Superior temporal gyrus (tissue), 1 donor: ENCODE results near the gene PTGR1.
"Not testable (repeated sequence)": the region's sequence is repeated elsewhere in the genome, so short reads cannot be mapped to it uniquely, and the experiment has no call there.

Experiments used
- DNase-seq: peaks from one replicate; pipeline ENCODE4 v3.0.0-alpha.2; 2016; ENCODE audit errors: extremely low spot score

PTGR1 gene

GRCh38 chr9:111613436-111614040 lies 14.1 kb upstream of the PTGR1 start:
- DNase-seq = no peak

- DNase-seq = no peak
Measured at GRCh38 chr9:111610845-111611244, 11.4 kb upstream of the PTGR1 start.

GRCh38 chr9:111610149-111610548 lies 10.7 kb upstream of the PTGR1 start:
- DNase-seq = no peak

- DNase-seq = no peak
Measured at GRCh38 chr9:111605041-111605559, 5.7 kb upstream of the PTGR1 start.

GRCh38 chr9:111604054-111604615 lies 4.7 kb upstream of the PTGR1 start:
- DNase-seq = no peak

GRCh38 chr9:111603041-111603440 lies 3.6 kb upstream of the PTGR1 start:
- no peak for DNase-seq

GRCh38 chr9:111601237-111602018 lies 2.0 kb upstream of the PTGR1 start:
- no peak for DNase-seq

GRCh38 chr9:111599955-111600343 lies 502 bp upstream of the PTGR1 start:
- DNase-seq = no peak

- DNase-seq = peak; percentile 23
Measured at GRCh38 chr9:111598733-111599091, 735 bp downstream of the PTGR1 start.

- DNase-seq = peak; percentile 69
Measured at GRCh38 chr9:111597852-111598732, 1.4 kb downstream of the PTGR1 start.

- no peak for DNase-seq
Measured at GRCh38 chr9:111588846-111589245, 10.6 kb downstream of the PTGR1 start.

- DNase-seq = no peak
Measured at GRCh38 chr9:111586378-111586777, 13.1 kb downstream of the PTGR1 start.

- DNase-seq = no peak
Measured at GRCh38 chr9:111582888-111583287, 16.6 kb downstream of the PTGR1 start.

- DNase-seq = peak; percentile 18
Measured at GRCh38 chr9:111572950-111573604, 26.4 kb downstream of the PTGR1 start.

GRCh38 chr9:111568127-111568526 lies 31.3 kb downstream of the PTGR1 start:
- DNase-seq = not testable (repeated sequence)

GRCh38 chr9:111566234-111566633 lies 33.2 kb downstream of the PTGR1 start:
- no peak for DNase-seq

- DNase-seq = no peak
Measured at GRCh38 chr9:111561165-111561719, 38.2 kb downstream of the PTGR1 start.

- no peak for DNase-seq
Measured at GRCh38 chr9:111559000-111559610, 40.3 kb downstream of the PTGR1 start.

GRCh38 chr9:111555425-111555824 lies 44.0 kb downstream of the PTGR1 start:
- DNase-seq = not testable (repeated sequence)

- DNase-seq = no peak
Measured at GRCh38 chr9:111548623-111549022, 50.8 kb downstream of the PTGR1 start.
